ENCODE measurements around the gene PPP1R18. TPM values are rescaled to one million over a fixed set of nuclear protein-coding genes. Genes with fewer than 3 reads are reported as not detected.

Gene PPP1R18
- total RNA-seq, 1 experiment from 2014 or later, result 49.9 TPM

DNA sequence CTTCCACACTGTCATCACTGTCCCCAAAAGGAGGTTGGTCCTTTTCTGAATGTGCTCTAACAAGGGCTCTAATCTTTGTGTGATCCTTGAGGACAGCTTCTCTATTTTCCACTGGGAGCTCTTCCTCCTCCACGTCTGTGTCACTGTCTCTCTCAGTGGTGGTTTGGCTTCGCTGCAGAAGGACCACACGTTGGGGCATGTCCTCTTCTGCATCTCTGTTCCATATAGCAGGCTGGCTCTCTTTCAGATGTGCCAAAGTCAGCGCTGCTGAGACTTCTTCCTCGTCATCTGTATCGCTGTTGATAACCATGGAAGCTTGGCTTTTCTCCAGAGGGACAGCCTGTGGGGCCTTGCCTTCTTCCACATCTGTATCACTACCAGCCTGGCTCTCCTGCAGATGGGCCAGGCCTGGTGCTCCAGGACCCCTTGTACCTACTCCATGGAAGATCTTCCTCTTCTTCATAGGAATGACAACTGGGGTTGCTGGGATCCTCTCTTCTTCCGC lies 26.0 kb upstream of the PPP1R18 start:
- no peaks in the 10 kb centered on the region for H3K9me2 ChIP-seq (replicated peaks; ENCODE audit: low read length)
- DNase-seq, result no peak
- H3K27me3 ChIP-seq (ENCODE audit: low read length), result no peaks in the 10 kb centered on the region
- ChIA-PET CTCF (no interaction called here), POLR2A (ENCODE audit: unreplicated experiment) (interaction anchor here (0.6 kb wide), 1 partner anchor 95 kb away, joined by 3 read pairs; the partner anchor contains the start of genes MRPS18B and PPP1R10)
- H3K4me2 ChIP-seq (ENCODE audit: low read length), result no peak overlapping the region
- no peaks in the 10 kb centered on the region for H3F3A ChIP-seq (ENCODE audit: low read length, unreplicated experiment)
- no TSS peak for BruUV-seq (replicated peaks)
- no peaks in the 10 kb centered on the region for H4K20me1 ChIP-seq (ENCODE audit: low read length)
- H3K79me2 ChIP-seq (ENCODE audit: low read length), result peaks cover 21% of the 10 kb centered on the region
- intact Hi-C loops (cut with micrococcal nuclease), result no loop called here
- peaks cover 12% of the 10 kb centered on the region for H3K4me1 ChIP-seq (ENCODE audit: insufficient read depth, low read length)
- TF ChIP-seq, protein P1, sequence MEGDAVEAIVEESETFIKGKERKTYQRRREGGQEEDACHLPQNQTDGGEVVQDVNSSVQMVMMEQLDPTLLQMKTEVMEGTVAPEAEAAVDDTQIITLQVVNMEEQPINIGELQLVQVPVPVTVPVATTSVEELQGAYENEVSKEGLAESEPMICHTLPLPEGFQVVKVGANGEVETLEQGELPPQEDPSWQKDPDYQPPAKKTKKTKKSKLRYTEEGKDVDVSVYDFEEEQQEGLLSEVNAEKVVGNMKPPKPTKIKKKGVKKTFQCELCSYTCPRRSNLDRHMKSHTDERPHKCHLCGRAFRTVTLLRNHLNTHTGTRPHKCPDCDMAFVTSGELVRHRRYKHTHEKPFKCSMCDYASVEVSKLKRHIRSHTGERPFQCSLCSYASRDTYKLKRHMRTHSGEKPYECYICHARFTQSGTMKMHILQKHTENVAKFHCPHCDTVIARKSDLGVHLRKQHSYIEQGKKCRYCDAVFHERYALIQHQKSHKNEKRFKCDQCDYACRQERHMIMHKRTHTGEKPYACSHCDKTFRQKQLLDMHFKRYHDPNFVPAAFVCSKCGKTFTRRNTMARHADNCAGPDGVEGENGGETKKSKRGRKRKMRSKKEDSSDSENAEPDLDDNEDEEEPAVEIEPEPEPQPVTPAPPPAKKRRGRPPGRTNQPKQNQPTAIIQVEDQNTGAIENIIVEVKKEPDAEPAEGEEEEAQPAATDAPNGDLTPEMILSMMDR (conservative IDR thresholded peaks at IDR 0.05; ENCODE audit: low read depth, low read length), result no peak
- TF ChIP-seq EZH2phosphoT487 (IDR thresholded peaks at IDR 0.05; ENCODE audit: borderline replicate concordance, low read length) (no peak), EZH2 (IDR thresholded peaks at IDR 0.05; ENCODE audit: low read length, unreplicated experiment) (no peak)
- no peak for ATAC-seq
- H3K27ac ChIP-seq (ENCODE audit: low read length), result no peak overlapping the region
- no peak overlapping the region for H3K4me3 ChIP-seq (ENCODE audit: low read length)
- H3K9ac ChIP-seq (ENCODE audit: low read length), result no peak overlapping the region
- no peak overlapping the region for H2AFZ ChIP-seq (ENCODE audit: low read length)
- H3K36me3 ChIP-seq (ENCODE audit: low read depth, low read length), result peaks cover 22% of the 10 kb centered on the region
- no peaks in the 10 kb centered on the region for H3K9me3 ChIP-seq (ENCODE audit: low read length)

DNA sequence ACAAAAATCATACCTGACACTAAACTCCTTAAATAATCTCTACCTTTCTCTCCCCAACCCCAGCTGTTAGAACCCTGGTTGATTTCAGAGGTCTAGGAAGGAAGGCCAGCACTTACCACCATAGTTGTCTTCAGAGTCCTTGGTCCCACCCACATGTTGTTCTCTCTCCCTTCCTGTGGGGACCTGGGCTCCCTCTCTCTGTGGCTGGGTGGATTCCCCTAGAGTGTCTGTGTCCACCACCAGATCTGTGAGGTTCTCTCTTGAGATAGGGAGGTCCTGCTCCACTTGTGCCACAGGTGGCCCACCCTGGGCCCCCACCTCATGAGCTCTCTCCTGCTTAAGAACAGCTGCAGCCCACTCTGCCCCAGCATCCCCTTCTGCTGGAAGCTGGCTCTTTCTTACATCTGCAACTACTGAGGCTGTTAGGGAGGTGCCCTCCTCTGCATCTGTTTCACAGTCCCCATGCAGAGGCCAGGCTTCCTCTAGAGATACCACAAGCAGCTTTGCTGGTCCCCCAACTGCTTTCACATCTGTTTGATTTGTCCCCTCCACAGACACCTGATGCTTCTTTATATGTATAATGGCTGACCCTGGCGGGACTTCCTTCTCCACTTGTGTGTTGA lies 25.4 kb upstream of the PPP1R18 start:
- DNase-seq (no peak), ATAC-seq (no peak)
- Histone ChIP-seq H2AFZ (ENCODE audit: low read length) (no peak overlapping the region), H3K27ac (ENCODE audit: low read length) (no peak overlapping the region), H3K4me1 (ENCODE audit: insufficient read depth, low read length) (peaks cover 12% of the 10 kb centered on the region), H3K4me2 (ENCODE audit: low read length) (no peak overlapping the region), H3K79me2 (ENCODE audit: low read length) (peaks cover 20% of the 10 kb centered on the region), H3K27me3 (ENCODE audit: low read length) (no peaks in the 10 kb centered on the region), H4K20me1 (ENCODE audit: low read length) (no peaks in the 10 kb centered on the region), H3K36me3 (ENCODE audit: low read depth, low read length) (peaks cover 25% of the 10 kb centered on the region), H3K9me3 (ENCODE audit: low read length) (no peaks in the 10 kb centered on the region), H3K9me2 (replicated peaks; ENCODE audit: low read length) (no peaks in the 10 kb centered on the region), H3K9ac (ENCODE audit: low read length) (no peak overlapping the region), H3K4me3 (ENCODE audit: low read length) (no peak overlapping the region), H3F3A (ENCODE audit: low read length, unreplicated experiment) (no peaks in the 10 kb centered on the region)
- intact Hi-C loops (cut with micrococcal nuclease), result no loop called here
- CTCF ChIA-PET, result no interaction called here
- BruUV-seq (replicated peaks), result no TSS peak
- POLR2A ChIA-PET (ENCODE audit: unreplicated experiment), result no interaction called here
- TF ChIP-seq, protein P1 (conservative IDR thresholded peaks at IDR 0.05; ENCODE audit: low read depth, low read length), result no peak
- TF ChIP-seq EZH2phosphoT487 (IDR thresholded peaks at IDR 0.05; ENCODE audit: borderline replicate concordance, low read length) (no peak), EZH2 (IDR thresholded peaks at IDR 0.05; ENCODE audit: low read length, unreplicated experiment) (no peak)

DNA sequence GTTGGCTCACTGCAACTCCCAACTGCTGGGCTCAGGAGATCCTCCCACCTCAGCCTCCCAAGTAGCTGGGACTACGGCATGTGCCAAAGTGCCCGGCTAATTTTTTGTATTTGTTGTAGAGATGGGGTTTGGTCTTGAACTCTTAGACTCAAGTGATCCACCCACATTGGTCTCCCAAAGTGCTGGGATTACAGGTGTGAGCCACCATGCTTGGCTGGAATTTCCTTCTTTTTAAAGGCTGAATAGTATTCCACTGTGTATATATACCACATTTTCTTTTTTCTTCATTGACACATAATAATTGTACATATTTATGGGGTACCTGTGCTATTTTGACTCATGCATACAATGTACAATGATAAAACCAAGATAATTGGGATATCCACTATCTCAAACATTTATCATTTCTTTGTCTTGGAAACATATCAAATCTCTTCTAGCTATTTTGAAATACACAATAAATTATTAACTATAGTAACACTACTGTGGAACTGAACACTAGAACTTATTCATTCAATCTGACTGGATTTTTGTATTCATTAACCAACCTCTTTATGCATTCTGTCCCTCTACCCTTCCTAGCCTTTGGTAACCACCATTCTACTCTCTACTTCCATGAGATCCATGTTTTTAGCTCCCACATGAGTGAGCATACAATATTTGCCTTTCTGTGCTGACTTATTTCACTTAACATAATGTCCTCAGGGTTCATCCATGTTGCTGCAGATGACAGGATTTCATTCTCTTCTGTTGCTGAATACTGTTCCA lies 22.8 kb upstream of the PPP1R18 start:
- no peaks in the 10 kb centered on the region for H3K27me3 ChIP-seq (ENCODE audit: low read length)
- no peaks in the 10 kb centered on the region for H3K79me2 ChIP-seq (ENCODE audit: low read length)
- TF ChIP-seq EZH2 (IDR thresholded peaks at IDR 0.05; ENCODE audit: low read length, unreplicated experiment) (no peak), EZH2phosphoT487 (IDR thresholded peaks at IDR 0.05; ENCODE audit: borderline replicate concordance, low read length) (no peak)
- TF ChIP-seq, protein P1 (conservative IDR thresholded peaks at IDR 0.05; ENCODE audit: low read depth, low read length), result no peak
- no peak for DNase-seq
- no peaks in the 10 kb centered on the region for H3K9me2 ChIP-seq (replicated peaks; ENCODE audit: low read length)
- no peaks in the 10 kb centered on the region for H3K4me1 ChIP-seq (ENCODE audit: insufficient read depth, low read length)
- ChIA-PET POLR2A (ENCODE audit: unreplicated experiment) (no interaction called here), CTCF (no interaction called here)
- no peak overlapping the region for H3K27ac ChIP-seq (ENCODE audit: low read length)
- H3K4me2 ChIP-seq (ENCODE audit: low read length), result no peak overlapping the region
- H3K9me3 ChIP-seq (ENCODE audit: low read length), result no peaks in the 10 kb centered on the region
- no peak overlapping the region for H2AFZ ChIP-seq (ENCODE audit: low read length)
- BruUV-seq (replicated peaks), result no TSS peak
- intact Hi-C loops (cut with micrococcal nuclease), result no loop called here
- no peaks in the 10 kb centered on the region for H4K20me1 ChIP-seq (ENCODE audit: low read length)
- H3K9ac ChIP-seq (ENCODE audit: low read length), result no peak overlapping the region
- H3F3A ChIP-seq (ENCODE audit: low read length, unreplicated experiment), result no peaks in the 10 kb centered on the region
- no peak overlapping the region for H3K4me3 ChIP-seq (ENCODE audit: low read length)
- ATAC-seq, result no peak
- peaks cover 26% of the 10 kb centered on the region for H3K36me3 ChIP-seq (ENCODE audit: low read depth, low read length)

Data from PC-3 (cell line).